Neural crest cell (in vitro differentiated cells): ENCODE data around the gene PSMB7. TPM values are rescaled to one million over a fixed set of nuclear protein-coding genes. Genes with fewer than 3 reads are reported as not detected.

Experiments
- DNase-seq: peaks from one replicate; pipeline ENCODE4 v3.0.0; 2021; ENCODE audit warnings: low read depth, mixed read lengths, low spot score
- H3K27ac Mint-ChIP-seq: one replicate; pipeline ENCODE4 v1.8.0; 2021; ENCODE audit warnings: mild to moderate bottlenecking, mixed read lengths; ENCODE audit not compliant: unreplicated experiment
- H3K27me3 Mint-ChIP-seq: 2 replicates; pipeline ENCODE4 v1.8.0; 2021; ENCODE audit warnings: low read depth, mild to moderate bottlenecking, mixed read lengths
- H3K36me3 Mint-ChIP-seq: 2 replicates; pipeline ENCODE4 v1.8.0; 2021; ENCODE audit warnings: low read depth, mild to moderate bottlenecking, mixed read lengths
- H3K4me1 Mint-ChIP-seq: 2 replicates; pipeline ENCODE4 v1.8.0; 2021; ENCODE audit warnings: mixed read lengths
- H3K4me3 Mint-ChIP-seq: one replicate; pipeline ENCODE4 v1.8.0; 2021; ENCODE audit warnings: mild to moderate bottlenecking, mixed read lengths
- H3K9me3 Mint-ChIP-seq: 2 replicates; pipeline ENCODE4 v1.8.0; 2021; ENCODE audit warnings: mixed read lengths
- CTCF ChIP-seq: fragments of 200-600 bp; sonication (generic); conservative IDR thresholded peaks from 2 replicates; pipeline ENCODE4 v1.5.0; 2021; ENCODE audit warnings: antibody characterized with exemption, mild to moderate bottlenecking
- long read RNA-seq: library from polyadenylated mRNA; unstranded; transcript quantifications from one replicate; pipeline ENCODE4 v2.0.0, GENCODE V29; 2020
- total RNA-seq: library from RNA; stranded (reverse); gene quantifications from 2 replicates; pipeline ENCODE4 v1.2.1, GENCODE V29; 2021

PSMB7 gene
- 195 and 196 TPM in 2 replicates for total RNA-seq
- long read RNA-seq, transcript PSMB7-201 (8 exons, 980 nt): major isoform, 246 of 268 reads
- long read RNA-seq, partial matches to known transcripts: 10 of 268 reads
- long read RNA-seq, other reads (novel, unspliced or antisense): 12 of 268 reads

DNA sequence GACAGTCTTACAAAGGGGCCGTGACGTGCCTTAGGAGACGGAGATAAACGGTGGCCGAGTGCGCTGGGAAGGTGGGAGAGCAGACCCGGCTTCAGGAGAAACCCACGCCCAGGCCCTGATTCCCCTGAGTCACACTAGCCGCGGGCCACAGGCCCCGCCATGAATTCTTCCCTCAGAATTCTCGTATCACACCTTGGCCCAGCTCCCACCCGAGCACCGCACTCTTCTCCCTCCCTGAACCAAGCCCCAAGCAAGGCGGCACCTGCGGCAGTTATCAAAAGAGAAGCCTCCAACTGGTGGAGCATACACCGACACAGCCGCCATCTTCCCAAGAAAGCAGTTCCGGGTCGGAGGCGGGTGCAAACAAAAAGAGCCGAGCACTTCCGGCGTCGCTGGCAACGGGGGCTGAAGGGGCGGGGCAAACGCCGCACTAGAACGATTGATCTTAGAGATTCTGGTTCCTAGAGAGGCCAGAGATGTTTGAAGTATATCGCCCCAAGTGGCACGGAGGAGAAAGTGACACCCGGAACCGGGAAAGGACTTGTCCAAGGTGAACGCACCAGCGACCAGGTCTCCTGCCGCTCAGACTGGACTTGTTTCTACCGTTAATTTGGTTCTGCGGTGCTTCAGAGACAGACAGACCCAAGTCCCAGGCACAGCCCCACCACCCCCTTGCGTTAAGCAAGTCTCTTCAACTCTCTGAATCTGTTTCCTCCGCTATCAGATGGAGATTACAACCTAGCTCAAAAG is at the start of gene PSMB7:
Gene PSMB7 (minus strand): TSS at position 341 of the 750 bp plus-strand sequence. CDS start 17 bp downstream, at position 324.
- peak; percentile 99 for DNase-seq
- peaks cover 2% of the 10 kb centered on the region for H3K27me3 Mint-ChIP-seq
- H3K4me1 Mint-ChIP-seq: peaks cover 29% of the 10 kb centered on the region
- peak within 1 kb of the TSS; percentile 99 for H3K27ac Mint-ChIP-seq
- H3K9me3 Mint-ChIP-seq: peaks cover 3% of the 10 kb centered on the region
- H3K4me3 Mint-ChIP-seq: peak within 1 kb of the TSS; percentile 98
- peak; percentile 91 for TF ChIP-seq CTCF
- peaks cover 17% of the 10 kb centered on the region for H3K36me3 Mint-ChIP-seq

DNA sequence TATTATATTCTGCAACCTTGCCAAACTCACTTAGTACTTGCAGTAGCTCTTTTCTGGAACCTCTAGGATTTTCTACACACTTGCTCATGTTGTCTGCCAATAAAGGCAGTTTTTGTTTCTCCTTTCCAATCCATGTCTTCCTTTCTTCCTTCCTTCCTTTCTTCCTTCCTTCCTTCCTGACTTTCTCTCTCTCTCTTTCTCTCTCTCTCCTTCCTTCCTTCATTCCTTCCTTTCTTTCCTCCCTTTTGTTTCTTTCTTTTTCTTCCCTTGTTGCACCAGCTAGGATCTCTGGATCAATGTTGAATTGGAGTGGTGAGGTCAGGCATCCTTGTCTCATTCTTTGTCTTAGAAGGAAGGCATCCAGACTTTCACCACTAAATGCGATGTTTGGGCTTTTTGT is 47.5 kb upstream of the PSMB7 start:
- Mint-ChIP-seq H3K4me1 (no peaks in the 10 kb centered on the region), H3K9me3 (peaks cover 5% of the 10 kb centered on the region), H3K36me3 (no peaks in the 10 kb centered on the region), H3K27me3 (peaks cover 43% of the 10 kb centered on the region), H3K27ac (no peak overlapping the region), H3K4me3 (no peak overlapping the region)
- TF ChIP-seq CTCF: no peak
- no peak for DNase-seq

DNA sequence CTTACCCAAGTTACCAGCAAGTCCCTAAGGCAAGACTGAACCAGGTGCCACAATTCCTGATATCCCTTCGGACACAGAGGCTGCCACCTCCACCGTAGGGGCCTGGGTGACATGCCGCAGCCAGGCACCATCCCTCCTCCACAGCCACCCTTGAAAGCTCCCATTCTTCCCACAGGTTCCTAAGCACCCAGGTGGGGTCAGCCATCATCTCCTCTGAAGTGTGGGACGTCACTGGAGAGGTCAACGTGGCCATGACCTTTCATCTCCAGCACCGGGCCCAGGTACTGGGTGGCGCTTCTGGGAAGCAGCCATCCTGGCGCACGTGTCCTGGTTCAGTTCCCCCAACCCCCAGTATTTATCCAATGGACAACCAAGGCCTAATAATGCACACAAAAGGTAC is 43.2 kb upstream of the PSMB7 start:
- H3K9me3 Mint-ChIP-seq: peaks cover 5% of the 10 kb centered on the region
- H3K27ac Mint-ChIP-seq: no peak overlapping the region
- peaks cover 53% of the 10 kb centered on the region for H3K27me3 Mint-ChIP-seq
- no peak for DNase-seq
- no peaks in the 10 kb centered on the region for H3K4me1 Mint-ChIP-seq
- no peak for TF ChIP-seq CTCF
- H3K36me3 Mint-ChIP-seq: no peaks in the 10 kb centered on the region
- H3K4me3 Mint-ChIP-seq: no peak overlapping the region

- Mint-ChIP-seq H3K9me3 (peaks cover 5% of the 10 kb centered on the region), H3K27ac (no peak overlapping the region), H3K4me1 (no peaks in the 10 kb centered on the region), H3K27me3 (peaks cover 49% of the 10 kb centered on the region), H3K36me3 (no peaks in the 10 kb centered on the region), H3K4me3 (no peak overlapping the region)
- DNase-seq: no peak
- TF ChIP-seq CTCF: no peak
Measured at GRCh38 chr9:124457887-124458431, 42.7 kb upstream of the PSMB7 start.

- Mint-ChIP-seq H3K36me3 (no peaks in the 10 kb centered on the region), H3K9me3 (peaks cover 5% of the 10 kb centered on the region), H3K27me3 (peaks cover 49% of the 10 kb centered on the region), H3K27ac (peak overlapping the region; percentile 7), H3K4me3 (no peak overlapping the region), H3K4me1 (no peaks in the 10 kb centered on the region)
- no peak for DNase-seq
- TF ChIP-seq CTCF: no peak
Measured at GRCh38 chr9:124457079-124457886, 42.0 kb upstream of the PSMB7 start.
